ENCODE data around the gene ZMYM2.

ZMYM2 gene

GRCh38 chr13:19961924-19962323 is 3.4 kb downstream of the ZMYM2 start:
- TF ChIP-seq GATA2 (IDR thresholded peaks at IDR 0.05; ENCODE audit: low read depth, low read length): no peak
- no peak for TF ChIP-seq GATA3 (IDR thresholded peaks at IDR 0.05; ENCODE audit: low read depth, low read length)

GRCh38 chr13:19962894-19963293 is 4.4 kb downstream of the ZMYM2 start:
- no peak for TF ChIP-seq GATA2 (IDR thresholded peaks at IDR 0.05; ENCODE audit: low read depth, low read length)
- TF ChIP-seq GATA3 (IDR thresholded peaks at IDR 0.05; ENCODE audit: low read depth, low read length): no peak

GRCh38 chr13:19967621-19968020 is 9.1 kb downstream of the ZMYM2 start:
- TF ChIP-seq GATA3 (IDR thresholded peaks at IDR 0.05; ENCODE audit: low read depth, low read length) (no peak), GATA2 (IDR thresholded peaks at IDR 0.05; ENCODE audit: low read depth, low read length) (no peak)

- TF ChIP-seq GATA3 (IDR thresholded peaks at IDR 0.05; ENCODE audit: low read depth, low read length) (no peak), GATA2 (IDR thresholded peaks at IDR 0.05; ENCODE audit: low read depth, low read length) (no peak)
Measured at GRCh38 chr13:19978831-19979437, 20.4 kb downstream of the ZMYM2 start.

- TF ChIP-seq GATA3 (IDR thresholded peaks at IDR 0.05; ENCODE audit: low read depth, low read length) (no peak), GATA2 (IDR thresholded peaks at IDR 0.05; ENCODE audit: low read depth, low read length) (no peak)
Measured at GRCh38 chr13:19981685-19982238, 23.2 kb downstream of the ZMYM2 start.

- TF ChIP-seq GATA2 (IDR thresholded peaks at IDR 0.05; ENCODE audit: low read depth, low read length) (no peak), GATA3 (IDR thresholded peaks at IDR 0.05; ENCODE audit: low read depth, low read length) (no peak)
Measured at GRCh38 chr13:19982447-19983043, 24.0 kb downstream of the ZMYM2 start.

GRCh38 chr13:19984430-19985218 is 26.1 kb downstream of the ZMYM2 start:
- no peak for TF ChIP-seq GATA2 (IDR thresholded peaks at IDR 0.05; ENCODE audit: low read depth, low read length)

- TF ChIP-seq GATA3 (IDR thresholded peaks at IDR 0.05; ENCODE audit: low read depth, low read length) (no peak), GATA2 (IDR thresholded peaks at IDR 0.05; ENCODE audit: low read depth, low read length) (no peak)
Measured at GRCh38 chr13:19985219-19985556, 26.7 kb downstream of the ZMYM2 start.

- TF ChIP-seq GATA2 (IDR thresholded peaks at IDR 0.05; ENCODE audit: low read depth, low read length) (no peak), GATA3 (IDR thresholded peaks at IDR 0.05; ENCODE audit: low read depth, low read length) (no peak)
Measured at GRCh38 chr13:19991531-19991930, 33.0 kb downstream of the ZMYM2 start.

- TF ChIP-seq GATA2 (IDR thresholded peaks at IDR 0.05; ENCODE audit: low read depth, low read length) (no peak), GATA3 (IDR thresholded peaks at IDR 0.05; ENCODE audit: low read depth, low read length) (no peak)
Measured at GRCh38 chr13:19993024-19993423, 34.5 kb downstream of the ZMYM2 start.

GRCh38 chr13:19998960-19999359 is 40.4 kb downstream of the ZMYM2 start:
- TF ChIP-seq GATA2 (IDR thresholded peaks at IDR 0.05; ENCODE audit: low read depth, low read length) (no peak), GATA3 (IDR thresholded peaks at IDR 0.05; ENCODE audit: low read depth, low read length) (no peak)

- TF ChIP-seq GATA3 (IDR thresholded peaks at IDR 0.05; ENCODE audit: low read depth, low read length) (no peak), GATA2 (IDR thresholded peaks at IDR 0.05; ENCODE audit: low read depth, low read length) (no peak)
Measured at GRCh38 chr13:20000062-20000552, 41.6 kb downstream of the ZMYM2 start.

- no peak for TF ChIP-seq GATA3 (IDR thresholded peaks at IDR 0.05; ENCODE audit: low read depth, low read length)
- TF ChIP-seq GATA2 (IDR thresholded peaks at IDR 0.05; ENCODE audit: low read depth, low read length): no peak
Measured at GRCh38 chr13:20001366-20002190, 43.1 kb downstream of the ZMYM2 start.

- TF ChIP-seq GATA3 (IDR thresholded peaks at IDR 0.05; ENCODE audit: low read depth, low read length) (no peak), GATA2 (IDR thresholded peaks at IDR 0.05; ENCODE audit: low read depth, low read length) (no peak)
Measured at GRCh38 chr13:20002787-20003186, 44.3 kb downstream of the ZMYM2 start.

Data from SH-SY5Y (cell line).